A673 (cell line): ENCODE measurements around the gene HK2.

Experiments used
- EZH2 ChIP-seq: fragments of 200-600 bp; sonication (generic); IDR thresholded peaks from 2 replicates; pipeline ENCODE4 v1.6.1; 2017; ENCODE audit warnings: borderline replicate concordance, low read depth, mild to moderate bottlenecking, mixed read lengths, antibody characterized with exemption, low read length; ENCODE audit not compliant: poor library complexity, severe bottlenecking
- TF ChIP-seq, protein P1 (sequence below): fragments of 300-800, 200-600 bp; sonication (generic); conservative IDR thresholded peaks from 2 replicates; pipeline ENCODE4 v1.5.1; 2017; ENCODE audit warnings: low read depth, mild to moderate bottlenecking, antibody characterized with exemption, low read length, moderate library complexity, mixed read lengths

DNA sequence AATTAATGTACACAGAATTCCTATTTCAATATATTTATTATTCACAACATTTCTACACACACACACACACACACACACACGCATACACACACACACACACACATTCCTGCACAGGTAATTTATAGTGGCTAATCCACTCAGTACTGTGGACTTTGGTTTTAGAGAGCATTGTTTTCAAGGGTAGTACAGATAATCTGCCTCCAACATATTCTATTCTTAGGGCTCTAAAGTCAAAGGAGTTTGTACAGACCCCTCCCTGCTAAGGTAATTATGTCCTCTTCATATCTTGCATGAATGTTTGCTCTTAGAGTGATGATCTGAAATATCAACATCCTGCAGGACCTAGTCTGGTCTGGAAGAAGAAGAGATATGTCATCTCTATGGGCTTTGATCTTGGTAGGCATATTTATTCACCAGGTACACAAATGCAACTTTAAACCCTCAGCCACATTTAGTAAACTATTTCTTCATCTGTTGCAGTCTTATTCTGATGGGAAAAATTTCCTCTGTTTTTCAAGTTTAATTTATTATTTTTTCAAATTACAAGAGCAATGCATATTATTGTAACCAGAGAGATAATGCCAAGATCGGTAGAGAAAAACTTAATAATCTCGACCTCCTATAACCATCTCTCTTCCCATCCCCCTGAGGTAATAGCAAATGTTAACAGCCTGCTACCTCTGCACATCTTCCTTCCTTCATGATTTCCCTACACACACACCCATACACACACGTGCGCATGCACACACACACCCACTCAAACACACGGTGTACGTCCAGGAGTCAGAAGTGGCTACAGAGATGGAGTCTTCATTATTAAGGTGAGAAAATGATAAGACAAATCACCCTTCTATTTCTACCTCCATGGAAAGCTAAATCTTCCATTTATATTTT is 106.2 kb downstream of the HK2 start:
- TF ChIP-seq, protein P1, sequence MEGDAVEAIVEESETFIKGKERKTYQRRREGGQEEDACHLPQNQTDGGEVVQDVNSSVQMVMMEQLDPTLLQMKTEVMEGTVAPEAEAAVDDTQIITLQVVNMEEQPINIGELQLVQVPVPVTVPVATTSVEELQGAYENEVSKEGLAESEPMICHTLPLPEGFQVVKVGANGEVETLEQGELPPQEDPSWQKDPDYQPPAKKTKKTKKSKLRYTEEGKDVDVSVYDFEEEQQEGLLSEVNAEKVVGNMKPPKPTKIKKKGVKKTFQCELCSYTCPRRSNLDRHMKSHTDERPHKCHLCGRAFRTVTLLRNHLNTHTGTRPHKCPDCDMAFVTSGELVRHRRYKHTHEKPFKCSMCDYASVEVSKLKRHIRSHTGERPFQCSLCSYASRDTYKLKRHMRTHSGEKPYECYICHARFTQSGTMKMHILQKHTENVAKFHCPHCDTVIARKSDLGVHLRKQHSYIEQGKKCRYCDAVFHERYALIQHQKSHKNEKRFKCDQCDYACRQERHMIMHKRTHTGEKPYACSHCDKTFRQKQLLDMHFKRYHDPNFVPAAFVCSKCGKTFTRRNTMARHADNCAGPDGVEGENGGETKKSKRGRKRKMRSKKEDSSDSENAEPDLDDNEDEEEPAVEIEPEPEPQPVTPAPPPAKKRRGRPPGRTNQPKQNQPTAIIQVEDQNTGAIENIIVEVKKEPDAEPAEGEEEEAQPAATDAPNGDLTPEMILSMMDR: no peak
- TF ChIP-seq EZH2: no peak
